HEK293 (cell line): ENCODE measurements around the gene KITLG.

ENCODE experiments used
- CTCF ChIA-PET: fragments of 350-600 bp; formaldehyde crosslinking; extraction: SDS; loops from one replicate; lab custom pipeline; 2021; ENCODE audit warnings: antibody characterized with exemption; lab: Yijun Ruan, JAX
- POLR2A ChIA-PET: fragments of 300-600 bp; formaldehyde crosslinking; extraction: SDS; loops from one replicate; lab custom pipeline; 2020; ENCODE audit warnings: antibody characterized with exemption, inconsistent platforms; lab: Yijun Ruan, JAX
- H3K27ac ChIP-seq: fragments of 200-500 bp; sonication (Bioruptor generic); 2 replicates; pipeline ENCODE4 v1.5.1; 2014; ENCODE audit warnings: low read depth, low read length, control low read depth, inconsistent platforms; ENCODE audit errors: extremely low read depth
- H3K36me3 ChIP-seq, 2 experiments: fragments of 200-500 bp in 1 of 2; sonication (Bioruptor generic) in 1 of 2; 1 replicate in 1 of 2; 2 replicates in 1 of 2; pipeline ENCODE4 v1.5.1; 2014 to 2017; ENCODE audit warnings: inconsistent platforms in 2 of 2, low read length in 2 of 2; ENCODE audit not compliant: control insufficient read depth in 2 of 2, insufficient read depth in 1 of 2
- H3K4me1 ChIP-seq: fragments of 200-500 bp; sonication (Bioruptor generic); 2 replicates; pipeline ENCODE4 v1.5.1; 2014; ENCODE audit warnings: mild to moderate bottlenecking, low read length, inconsistent platforms; ENCODE audit not compliant: control insufficient read depth, insufficient read depth
- H3K4me3 ChIP-seq: 2 replicates; pipeline ENCODE4 v1.5.1; 2011; ENCODE audit warnings: low read depth, mild to moderate bottlenecking, control low read depth, low read length, moderate library complexity
- H3K9me3 ChIP-seq: fragments of 200-500 bp; sonication (Bioruptor generic); 2 replicates; pipeline ENCODE4 v1.5.1; 2014; ENCODE audit warnings: low read depth, low read length, inconsistent platforms; ENCODE audit not compliant: control insufficient read depth, insufficient read depth
- BCL11A ChIP-seq: fragments of 450-650 bp; formaldehyde crosslinking; IDR thresholded peaks from 2 replicates; pipeline ENCODE4 v1.5.1; 2016; ENCODE audit warnings: low read depth, missing biosample characterization, missing genetic modification characterization
- GLI2 ChIP-seq: fragments of 450-650 bp; formaldehyde crosslinking; IDR thresholded peaks from 2 replicates; pipeline ENCODE4; 2017; ENCODE audit warnings: missing biosample characterization, missing genetic modification characterization, low read depth, borderline replicate concordance
- IKZF3 ChIP-seq: fragments of 450-650 bp; IDR thresholded peaks from 2 replicates; pipeline ENCODE4 v1.5.0; 2018; ENCODE audit warnings: missing biosample characterization, mild to moderate bottlenecking, missing genetic modification characterization, moderate library complexity
- MEIS1 ChIP-seq: sonication (generic); formaldehyde crosslinking; IDR thresholded peaks from 2 replicates; pipeline ENCODE4 v1.8.1; 2022; ENCODE audit warnings: missing genetic modification reagents, mild to moderate bottlenecking, borderline replicate concordance
- PRDM1 ChIP-seq: fragments of 450-650 bp; formaldehyde crosslinking; IDR thresholded peaks from 2 replicates; pipeline ENCODE4; 2016; ENCODE audit warnings: missing biosample characterization, missing genetic modification characterization
- ZBTB17 ChIP-seq: fragments of 450-650 bp; formaldehyde crosslinking; IDR thresholded peaks from 2 replicates; pipeline ENCODE4 v1.5.1; 2016; ENCODE audit warnings: missing biosample characterization, missing genetic modification characterization
- ZEB2 ChIP-seq: fragments of 450-650 bp; formaldehyde crosslinking; IDR thresholded peaks from 2 replicates; pipeline ENCODE4 v1.5.1; 2016; ENCODE audit warnings: missing biosample characterization, missing genetic modification characterization
- ZFHX2 ChIP-seq: fragments of 450-650 bp; formaldehyde crosslinking; conservative IDR thresholded peaks from 2 replicates; pipeline ENCODE4 v1.5.1; 2016; ENCODE audit warnings: missing biosample characterization, missing genetic modification characterization
- ZNF121 ChIP-seq: fragments of 450-650 bp; formaldehyde crosslinking; IDR thresholded peaks from 2 replicates; pipeline ENCODE4 v1.5.1; 2016; ENCODE audit warnings: missing biosample characterization, missing genetic modification characterization
- ZNF138 ChIP-seq: fragments of 450-650 bp; formaldehyde crosslinking; IDR thresholded peaks from 2 replicates; pipeline ENCODE4 v1.5.1; 2016; ENCODE audit warnings: missing biosample characterization, missing genetic modification characterization, borderline replicate concordance
- ZNF146 ChIP-seq: fragments of 450-650 bp; formaldehyde crosslinking; IDR thresholded peaks from 2 replicates; pipeline ENCODE4 v1.5.1; 2016; ENCODE audit warnings: missing biosample characterization, missing genetic modification characterization
- ZNF24 ChIP-seq: fragments of 450-650 bp; formaldehyde crosslinking; IDR thresholded peaks from 2 replicates; pipeline ENCODE4 v1.5.1; 2016; ENCODE audit warnings: missing biosample characterization, missing genetic modification characterization
- ZNF311 ChIP-seq: fragments of 450-650 bp; formaldehyde crosslinking; IDR thresholded peaks from 2 replicates; pipeline ENCODE4 v1.5.1; 2017; ENCODE audit warnings: missing biosample characterization, missing genetic modification characterization, borderline replicate concordance
- ZNF426 ChIP-seq: fragments of 450-650 bp; formaldehyde crosslinking; IDR thresholded peaks from 2 replicates; pipeline ENCODE4 v1.5.1; 2017; ENCODE audit warnings: missing biosample characterization, missing genetic modification characterization, mild to moderate bottlenecking, inconsistent platforms, moderate library complexity
- ZNF521 ChIP-seq: fragments of 450-650 bp; formaldehyde crosslinking; IDR thresholded peaks from 2 replicates; pipeline ENCODE4 v1.5.1; 2017; ENCODE audit warnings: missing biosample characterization, mild to moderate bottlenecking, missing genetic modification characterization
- ZNF529 ChIP-seq: fragments of 450-650 bp; formaldehyde crosslinking; IDR thresholded peaks from 2 replicates; pipeline ENCODE4 v1.5.1; 2017; ENCODE audit warnings: missing genetic modification characterization, missing biosample characterization; ENCODE audit not compliant: insufficient replicate concordance
- ZNF707 ChIP-seq: fragments of 450-650 bp; formaldehyde crosslinking; IDR thresholded peaks from 2 replicates; pipeline ENCODE4 v1.5.1; 2016; ENCODE audit warnings: missing biosample characterization, missing genetic modification characterization
- ZXDB ChIP-seq: fragments of 450-650 bp; formaldehyde crosslinking; IDR thresholded peaks from 2 replicates; pipeline ENCODE4 v1.5.1; 2016; ENCODE audit warnings: missing biosample characterization, missing genetic modification characterization
- TF ChIP-seq, protein P1 (sequence below): fragments of 450-650 bp; formaldehyde crosslinking; IDR thresholded peaks from 2 replicates; pipeline ENCODE4 v1.5.1; 2016; ENCODE audit warnings: missing biosample characterization, missing genetic modification characterization
- TF ChIP-seq, protein P2 (sequence below): fragments of 450-650 bp; formaldehyde crosslinking; IDR thresholded peaks from 2 replicates; pipeline ENCODE4 v1.5.1; 2016; ENCODE audit warnings: missing biosample characterization, missing genetic modification characterization
- TF ChIP-seq, protein P3 (sequence below): fragments of 450-650 bp; formaldehyde crosslinking; IDR thresholded peaks from 2 replicates; pipeline ENCODE4 v1.5.1; 2016; ENCODE audit warnings: missing biosample characterization, missing genetic modification characterization
- TF ChIP-seq, protein P4 (sequence below): fragments of 450-650 bp; formaldehyde crosslinking; IDR thresholded peaks from 2 replicates; pipeline ENCODE4 v1.5.1; 2017; ENCODE audit warnings: missing biosample characterization, missing genetic modification characterization

Gene KITLG

GRCh38 chr12:88595697-88596096 is 15.4 kb upstream of the KITLG start:
- Histone ChIP-seq H3K4me1 (no peaks in the 10 kb centered on the region), H3K4me3 (no peak overlapping the region)
- POLR2A ChIA-PET = interaction anchor here (0.7 kb wide), 1 partner anchor 18 kb away, joined by 6 read pairs; no protein-coding TSS in a partner anchor

DNA sequence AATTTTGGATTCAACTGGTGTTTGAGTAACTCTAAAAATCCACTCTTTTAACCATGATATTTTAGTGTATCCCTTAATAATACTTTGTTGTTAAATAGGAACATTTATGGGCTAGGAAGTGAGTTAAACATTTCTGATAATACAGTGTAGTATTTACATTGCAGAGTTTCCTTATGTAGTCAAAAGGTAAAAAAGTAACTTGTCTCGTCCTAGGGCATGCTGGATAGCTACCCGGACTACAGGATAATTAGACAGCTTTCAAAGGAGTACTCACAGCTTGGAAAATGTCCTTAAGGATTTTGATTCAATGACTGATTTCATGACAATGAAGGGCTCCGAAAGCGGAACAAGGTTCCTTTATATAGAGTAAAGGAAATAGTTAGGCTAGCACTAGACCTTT is 14.5 kb upstream of the KITLG start:
- POLR2A ChIA-PET = no interaction called here
- TF ChIP-seq PRDM1 (no peak), BCL11A (no peak), MEIS1 (CRISPR knock-in tag) (no peak), ZNF521 (no peak), ZNF426 (tag by site-specific recombination) (no peak), ZNF121 (tag by site-specific recombination) (no peak), ZBTB17 (tag by site-specific recombination) (no peak), ZFHX2 (tag by site-specific recombination) (no peak), ZNF529 (no peak), ZEB2 (tag by site-specific recombination) (no peak), ZNF138 (tag by site-specific recombination) (no peak), IKZF3 (no peak), ZNF146 (no peak), ZXDB (tag by site-specific recombination) (no peak), ZNF707 (no peak), GLI2 (tag by site-specific recombination) (no peak), ZNF24 (tag by site-specific recombination) (no peak)
- TF ChIP-seq, protein P1, sequence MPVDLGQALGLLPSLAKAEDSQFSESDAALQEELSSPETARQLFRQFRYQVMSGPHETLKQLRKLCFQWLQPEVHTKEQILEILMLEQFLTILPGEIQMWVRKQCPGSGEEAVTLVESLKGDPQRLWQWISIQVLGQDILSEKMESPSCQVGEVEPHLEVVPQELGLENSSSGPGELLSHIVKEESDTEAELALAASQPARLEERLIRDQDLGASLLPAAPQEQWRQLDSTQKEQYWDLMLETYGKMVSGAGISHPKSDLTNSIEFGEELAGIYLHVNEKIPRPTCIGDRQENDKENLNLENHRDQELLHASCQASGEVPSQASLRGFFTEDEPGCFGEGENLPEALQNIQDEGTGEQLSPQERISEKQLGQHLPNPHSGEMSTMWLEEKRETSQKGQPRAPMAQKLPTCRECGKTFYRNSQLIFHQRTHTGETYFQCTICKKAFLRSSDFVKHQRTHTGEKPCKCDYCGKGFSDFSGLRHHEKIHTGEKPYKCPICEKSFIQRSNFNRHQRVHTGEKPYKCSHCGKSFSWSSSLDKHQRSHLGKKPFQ (tag by site-specific recombination) = no peak
- TF ChIP-seq, protein P2, sequence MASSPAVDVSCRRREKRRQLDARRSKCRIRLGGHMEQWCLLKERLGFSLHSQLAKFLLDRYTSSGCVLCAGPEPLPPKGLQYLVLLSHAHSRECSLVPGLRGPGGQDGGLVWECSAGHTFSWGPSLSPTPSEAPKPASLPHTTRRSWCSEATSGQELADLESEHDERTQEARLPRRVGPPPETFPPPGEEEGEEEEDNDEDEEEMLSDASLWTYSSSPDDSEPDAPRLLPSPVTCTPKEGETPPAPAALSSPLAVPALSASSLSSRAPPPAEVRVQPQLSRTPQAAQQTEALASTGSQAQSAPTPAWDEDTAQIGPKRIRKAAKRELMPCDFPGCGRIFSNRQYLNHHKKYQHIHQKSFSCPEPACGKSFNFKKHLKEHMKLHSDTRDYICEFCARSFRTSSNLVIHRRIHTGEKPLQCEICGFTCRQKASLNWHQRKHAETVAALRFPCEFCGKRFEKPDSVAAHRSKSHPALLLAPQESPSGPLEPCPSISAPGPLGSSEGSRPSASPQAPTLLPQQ (tag by site-specific recombination) = no peak
- TF ChIP-seq, protein P3, sequence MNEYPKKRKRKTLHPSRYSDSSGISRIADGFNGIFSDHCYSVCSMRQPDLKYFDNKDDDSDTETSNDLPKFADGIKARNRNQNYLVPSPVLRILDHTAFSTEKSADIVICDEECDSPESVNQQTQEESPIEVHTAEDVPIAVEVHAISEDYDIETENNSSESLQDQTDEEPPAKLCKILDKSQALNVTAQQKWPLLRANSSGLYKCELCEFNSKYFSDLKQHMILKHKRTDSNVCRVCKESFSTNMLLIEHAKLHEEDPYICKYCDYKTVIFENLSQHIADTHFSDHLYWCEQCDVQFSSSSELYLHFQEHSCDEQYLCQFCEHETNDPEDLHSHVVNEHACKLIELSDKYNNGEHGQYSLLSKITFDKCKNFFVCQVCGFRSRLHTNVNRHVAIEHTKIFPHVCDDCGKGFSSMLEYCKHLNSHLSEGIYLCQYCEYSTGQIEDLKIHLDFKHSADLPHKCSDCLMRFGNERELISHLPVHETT (tag by site-specific recombination) = no peak
- no peaks in the 10 kb centered on the region for H3K9me3 ChIP-seq
- H3K4me1 ChIP-seq = no peaks in the 10 kb centered on the region
- no peak overlapping the region for H3K4me3 ChIP-seq
- H3K27ac ChIP-seq = no peak overlapping the region
- CTCF ChIA-PET = interaction anchor here (0.6 kb wide), 1 partner anchor 351 kb away, joined by 4 read pairs; no protein-coding TSS in a partner anchor
- no peaks in the 10 kb centered on the region for H3K36me3 ChIP-seq

More at GRCh38 chr12:88595697-88596096, 15.4 kb upstream of the KITLG start:
- H3K36me3 ChIP-seq = no peaks in the 10 kb centered on the region
- CTCF ChIA-PET = interaction anchor here (0.6 kb wide), 3 partner anchors 301 to 500 kb away, joined by 3 to 4 read pairs (median 3); no protein-coding TSS in a partner anchor
- no peak overlapping the region for H3K27ac ChIP-seq
- H3K9me3 ChIP-seq = no peaks in the 10 kb centered on the region
- TF ChIP-seq ZNF311 = no peak
- TF ChIP-seq, protein P4, sequence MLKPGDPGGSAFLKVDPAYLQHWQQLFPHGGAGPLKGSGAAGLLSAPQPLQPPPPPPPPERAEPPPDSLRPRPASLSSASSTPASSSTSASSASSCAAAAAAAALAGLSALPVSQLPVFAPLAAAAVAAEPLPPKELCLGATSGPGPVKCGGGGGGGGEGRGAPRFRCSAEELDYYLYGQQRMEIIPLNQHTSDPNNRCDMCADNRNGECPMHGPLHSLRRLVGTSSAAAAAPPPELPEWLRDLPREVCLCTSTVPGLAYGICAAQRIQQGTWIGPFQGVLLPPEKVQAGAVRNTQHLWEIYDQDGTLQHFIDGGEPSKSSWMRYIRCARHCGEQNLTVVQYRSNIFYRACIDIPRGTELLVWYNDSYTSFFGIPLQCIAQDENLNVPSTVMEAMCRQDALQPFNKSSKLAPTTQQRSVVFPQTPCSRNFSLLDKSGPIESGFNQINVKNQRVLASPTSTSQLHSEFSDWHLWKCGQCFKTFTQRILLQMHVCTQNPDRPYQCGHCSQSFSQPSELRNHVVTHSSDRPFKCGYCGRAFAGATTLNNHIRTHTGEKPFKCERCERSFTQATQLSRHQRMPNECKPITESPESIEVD (tag by site-specific recombination) = peak; percentile 46; the same call in 1 of the 2 replicates
- TF ChIP-seq, all 188 proteins: peak for 1
